A549 (cell line): ENCODE data around the gene ACD. TPM values are rescaled to one million over a fixed set of nuclear protein-coding genes. Genes with fewer than 3 reads are reported as not detected.
A peak's percentile ranks its signal among the peaks of the same experiment; 100 is the strongest.

ENCODE experiments used
- ATAC-seq, 2 experiments: fragments of 200-7000 bp in 1 of 2; fragments of >200 bp in 1 of 2; cut with Nextera tagmentation in 1 of 2; cut with Tn5 transposase in 1 of 2; 3 replicates each; pipeline versions ENCODE4 v1.8.0 to v1.9.1; 2018 to 2020; ENCODE audit warnings: mild to moderate bottlenecking in 1 of 2, moderate library complexity in 1 of 2
- CTCF ChIA-PET: fragments of 300-600 bp; sonication (Branson Sonifier 250); formaldehyde crosslinking; extraction: SDS; loops from one replicate; lab custom pipeline; 2021; ENCODE audit warnings: antibody characterized with exemption, inconsistent platforms; lab: Yijun Ruan, JAX
- POLR2A ChIA-PET: fragments of 350-600 bp; formaldehyde crosslinking; extraction: SDS; loops from one replicate; lab custom pipeline; 2021; ENCODE audit warnings: antibody characterized with exemption, inconsistent platforms; lab: Yijun Ruan, JAX
- DNase-seq, 2 experiments: peaks; one replicate each; pipeline versions ENCODE4 v3.0.0 to v3.0.0-alpha.2; 2011 to 2016; ENCODE audit warnings: low read depth in 1 of 2, low spot score in 1 of 2
- FAIRE-seq: peaks from 2 replicates; lab custom pipeline; 2011; peaks lifted over from hg19 to GRCh38; lab: Jason Lieb, UNC
- H3K27ac ChIP-seq, 2 experiments: fragments of >200 bp; sonication (Bioruptor Twin); formaldehyde crosslinking; 3 replicates each; pipeline ENCODE4 v1.5.1; 2016 to 2017
- H3K4me1 ChIP-seq: fragments of >200 bp; sonication (Bioruptor Twin); formaldehyde crosslinking; 3 replicates; pipeline ENCODE4 v1.6.1; 2016
- H3K4me2 ChIP-seq: fragments of >200 bp; sonication (Bioruptor Twin); formaldehyde crosslinking; 3 replicates; pipeline ENCODE4 v1.6.1; 2016
- H3K4me3 ChIP-seq: fragments of >200 bp; sonication (Bioruptor Twin); formaldehyde crosslinking; 3 replicates; pipeline ENCODE4 v1.5.1; 2016
- H3K9me3 ChIP-seq: fragments of >200 bp; sonication (Bioruptor Twin); formaldehyde crosslinking; 3 replicates; pipeline ENCODE4 v1.6.1; 2016
- BHLHE40 ChIP-seq: IDR thresholded peaks from 2 replicates; pipeline ENCODE4 v1.6.1; 2012; ENCODE audit warnings: low read depth, low read length, inconsistent platforms
- CBX8 ChIP-seq: fragments of 200-600 bp; sonication (generic); IDR thresholded peaks from 2 replicates; pipeline ENCODE4 v1.6.1; 2016
- CEBPB ChIP-seq, 2 experiments: fragments of >200 bp in 1 of 2; sonication (Bioruptor Twin) in 1 of 2; formaldehyde crosslinking in 1 of 2; IDR thresholded peaks; 2 replicates each; pipeline ENCODE4 v1.6.1; 2012 to 2016
- CHD2 ChIP-seq: fragments of 150-350 bp; IDR thresholded peaks from 2 replicates; pipeline ENCODE4 v1.6.1; 2014; ENCODE audit warnings: low read length; ENCODE audit not compliant: partially characterized antibody
- CHD4 ChIP-seq: fragments of 200-600 bp; sonication (generic); IDR thresholded peaks from 2 replicates; pipeline ENCODE4 v1.6.1; 2016; ENCODE audit warnings: antibody characterized with exemption, mild to moderate bottlenecking, borderline replicate concordance
- ESRRA ChIP-seq: fragments of 150-350 bp; IDR thresholded peaks from 2 replicates; pipeline ENCODE4 v1.6.1; 2014; ENCODE audit warnings: mild to moderate bottlenecking, low read length, borderline replicate concordance
- FOSB ChIP-seq: fragments of 250-450 bp; sonication (Bioruptor Pico); IDR thresholded peaks from 2 replicates; pipeline ENCODE4 v1.5.0; 2020; ENCODE audit warnings: mild to moderate bottlenecking, moderate library complexity
- FOXS1 ChIP-seq: fragments of 250-450 bp; sonication (Bioruptor Pico); IDR thresholded peaks from 2 replicates; pipeline ENCODE4 v1.5.0; 2020; ENCODE audit warnings: mild to moderate bottlenecking, moderate library complexity
- GATA3 ChIP-seq: IDR thresholded peaks from 2 replicates; pipeline ENCODE4 v1.6.1; 2012; ENCODE audit warnings: borderline replicate concordance
- HOXB13 ChIP-seq: fragments of 250-450 bp; sonication (Bioruptor Pico); IDR thresholded peaks from 2 replicates; pipeline ENCODE4 v1.5.0; 2020; ENCODE audit warnings: low read depth, mild to moderate bottlenecking, moderate library complexity
- MAX ChIP-seq: IDR thresholded peaks from 2 replicates; pipeline ENCODE4 v1.6.1; 2012
- MAZ ChIP-seq: fragments of 150-350 bp; IDR thresholded peaks from 2 replicates; pipeline ENCODE4 v1.6.1; 2014; ENCODE audit warnings: antibody characterized with exemption, low read depth, low read length, borderline replicate concordance
- MYC ChIP-seq: IDR thresholded peaks from 2 replicates; pipeline ENCODE4 v1.6.1; 2012; ENCODE audit warnings: mild to moderate bottlenecking, inconsistent platforms, low read length, improper control_type of control experiment, borderline replicate concordance
- NPAS2 ChIP-seq: fragments of 250-450 bp; sonication (Bioruptor Pico); IDR thresholded peaks from 2 replicates; pipeline ENCODE4 v1.8.0; 2022; ENCODE audit warnings: mild to moderate bottlenecking, moderate library complexity, borderline replicate concordance
- NR3C1 ChIP-seq: fragments of >200 bp; sonication (Bioruptor Twin); formaldehyde crosslinking; IDR thresholded peaks from 3 replicates; pipeline ENCODE4 v1.6.1; 2017
- PBX3 ChIP-seq: IDR thresholded peaks from 2 replicates; pipeline ENCODE4 v1.6.1; 2012
- POLR2AphosphoS2 ChIP-seq: conservative IDR thresholded peaks from 2 replicates; pipeline ENCODE4 v1.6.1; 2012; ENCODE audit warnings: low read length, improper control_type of control experiment, inconsistent platforms
- RNF2 ChIP-seq: fragments of 200-600 bp; sonication (generic); IDR thresholded peaks from 2 replicates; pipeline ENCODE4 v1.6.1; 2016; ENCODE audit warnings: low read depth, mild to moderate bottlenecking, antibody characterized with exemption, moderate library complexity, borderline replicate concordance
- SMC3 ChIP-seq: fragments of >200 bp; sonication (Bioruptor Twin); formaldehyde crosslinking; IDR thresholded peaks from 3 replicates; pipeline ENCODE4 v1.6.1; 2018; ENCODE audit warnings: inconsistent platforms
- TFCP2L1 ChIP-seq: fragments of 250-450 bp; sonication (Bioruptor Pico); IDR thresholded peaks from 2 replicates; pipeline ENCODE4 v1.5.0; 2021; ENCODE audit warnings: mild to moderate bottlenecking
- TP53 ChIP-seq: fragments of 250-450 bp; sonication (Bioruptor Pico); IDR thresholded peaks from 2 replicates; pipeline ENCODE4 v1.5.0; 2021; ENCODE audit warnings: mild to moderate bottlenecking, moderate library complexity
- ZC3H11A ChIP-seq: fragments of 450-650 bp; IDR thresholded peaks from 2 replicates; pipeline ENCODE4 v1.6.1; 2014; ENCODE audit warnings: antibody characterized with exemption, mild to moderate bottlenecking
- ZFP36 ChIP-seq: fragments of 450-650 bp; IDR thresholded peaks from 2 replicates; pipeline ENCODE4 v1.6.1; 2014; ENCODE audit warnings: borderline replicate concordance; ENCODE audit not compliant: partially characterized antibody
- ZSCAN20 ChIP-seq: fragments of 250-450 bp; sonication (Bioruptor Pico); IDR thresholded peaks from 2 replicates; pipeline ENCODE4 v1.8.0; 2022; ENCODE audit warnings: mild to moderate bottlenecking, moderate library complexity
- WGBS: methylation state at CpG from one replicate; pipeline ENCODE4 v1.1.6; 2017; ENCODE audit errors: missing lambda C conversion rate; 5-methylcytosine and 5-hydroxymethylcytosine counted together
- polyA plus RNA-seq, 4 experiments: library from polyadenylated mRNA; depleted of rRNA in 3 of 4; stranded (reverse); fragments of >200 nt; fragmentation: RNase III in 1 of 4; extraction: RNeasy Plus Mini Kit Qiagen cat#74134 plus additional on column Dnase treatment in 1 of 4; gene quantifications; 2 replicates in 3 of 4; 3 replicates in 1 of 4; pipeline ENCODE4 v1.2.3, GENCODE V29; 2011 to 2017

ACD gene
- polyA plus RNA-seq, 2 of the 4 experiments (the other 2 are of a cell fraction), result 19.4 to 26.4 TPM

GRCh38 chr16:67665598-67665997 is 5.5 kb upstream of the ACD start:
- H3K4me1 ChIP-seq, result peaks cover 17% of the 10 kb centered on the region
- peak overlapping the region; percentile 84 for H3K4me3 ChIP-seq
- ATAC-seq (no peak), FAIRE-seq (no peak), DNase-seq (no peak)
- POLR2A ChIA-PET, result no interaction called here
- no peaks in the 10 kb centered on the region for H3K9me3 ChIP-seq
- WGBS, result 78% methylated on average over 5 of the region's 5 CpGs
- TF ChIP-seq ESRRA (no peak), BHLHE40 (no peak), MAX (0 out of 2 replicates have a peak, but pooled peaks have one; percentile 6)
- H3K4me2 ChIP-seq, result peak overlapping the region; percentile 89
- H3K27ac ChIP-seq, result peak overlapping the region; percentile 74 to 86; a peak in 5 of 6 replicates
- CTCF ChIA-PET, result interaction anchor here (1.0 to 16.7 kb wide), 9 partner anchors 18 to 263 kb away, joined by 3 to 174 read pairs (median 3); partner anchors contain the start of gene CTCF

- peaks cover 17% of the 10 kb centered on the region for H3K4me1 ChIP-seq
- no peak for ATAC-seq
Measured at GRCh38 chr16:67664871-67665270, 4.8 kb upstream of the ACD start.

GRCh38 chr16:67664258-67664657 is 4.2 kb upstream of the ACD start:
- no peak for DNase-seq
- FAIRE-seq, result no peak
- no peak for TF ChIP-seq SMC3
- TF ChIP-seq GATA3, result no peak
- no peak for TF ChIP-seq ZFP36
- TF ChIP-seq POLR2AphosphoS2, result no peak
- TF ChIP-seq BHLHE40, result no peak
- TF ChIP-seq TP53 (CRISPR knock-in tag), result no peak
- no peak for TF ChIP-seq MAZ
- no peak for TF ChIP-seq ZSCAN20 (CRISPR knock-in tag)
- no peak for TF ChIP-seq HOXB13
- no peak for TF ChIP-seq FOXS1 (CRISPR knock-in tag)
- no peak for TF ChIP-seq NPAS2
- TF ChIP-seq ZC3H11A, result no peak
- no peak for TF ChIP-seq CBX8
- no peak for TF ChIP-seq RNF2
- WGBS, result 83% methylated on average over 4 of the region's 4 CpGs
- Histone ChIP-seq H3K4me3 (no peak overlapping the region), H3K4me1 (peaks cover 19% of the 10 kb centered on the region), H3K9me3 (no peaks in the 10 kb centered on the region), H3K4me2 (no peak overlapping the region), H3K27ac (no peak overlapping the region)
- ATAC-seq, result no peak
- CTCF ChIA-PET, result interaction anchor here (1.0 to 16.7 kb wide), 13 partner anchors 8 to 265 kb away, joined by 3 to 174 read pairs (median 5); partner anchors contain the start of genes CTCF, RANBP10 and TSNAXIP1
- POLR2A ChIA-PET, result no interaction called here

More at GRCh38 chr16:67664871-67665270, 4.8 kb upstream of the ACD start:
- FAIRE-seq (no peak), DNase-seq (no peak)
- Histone ChIP-seq H3K27ac (no peak overlapping the region), H3K9me3 (no peaks in the 10 kb centered on the region), H3K4me2 (no peak overlapping the region), H3K4me3 (no peak overlapping the region)
- POLR2A ChIA-PET, result no interaction called here
- TF ChIP-seq MYC (no peak), POLR2AphosphoS2 (no peak), PBX3 (no peak), MAZ (no peak), CEBPB (IDR thresholded peaks at IDR 0.05) (no peak), CHD2 (no peak), FOSB (CRISPR knock-in tag) (no peak), NR3C1 (no peak), CHD4 (no peak), HOXB13 (no peak), TFCP2L1 (no peak)
- CTCF ChIA-PET, result interaction anchor here (0.8 to 16.7 kb wide), 12 partner anchors 8 to 238 kb away, joined by 3 to 174 read pairs (median 4); partner anchors contain the start of gene CTCF
- WGBS, result 86% methylated on average over 7 of the region's 7 CpGs
